Mammary epithelial cell (primary cell): ENCODE results near the gene WBP2.

Experiments
- CTCF ChIP-seq, 2 donors: IDR thresholded peaks in 1 of 2; conservative IDR thresholded peaks in 1 of 2; 2 replicates each; pipeline ENCODE4 v1.5.1; 2011 to 2012; ENCODE audit warnings: inconsistent platforms in 2 of 2, low read length in 2 of 2, mild to moderate bottlenecking in 2 of 2, control low read depth in 1 of 2, low read depth in 1 of 2; ENCODE audit not compliant: insufficient read depth in 1 of 2; ENCODE audit errors: extremely low read depth in 1 of 2
- EZH2 ChIP-seq: IDR thresholded peaks from 2 replicates; pipeline ENCODE4 v1.6.1; 2012; ENCODE audit warnings: low read length, inconsistent platforms, borderline replicate concordance

DNA sequence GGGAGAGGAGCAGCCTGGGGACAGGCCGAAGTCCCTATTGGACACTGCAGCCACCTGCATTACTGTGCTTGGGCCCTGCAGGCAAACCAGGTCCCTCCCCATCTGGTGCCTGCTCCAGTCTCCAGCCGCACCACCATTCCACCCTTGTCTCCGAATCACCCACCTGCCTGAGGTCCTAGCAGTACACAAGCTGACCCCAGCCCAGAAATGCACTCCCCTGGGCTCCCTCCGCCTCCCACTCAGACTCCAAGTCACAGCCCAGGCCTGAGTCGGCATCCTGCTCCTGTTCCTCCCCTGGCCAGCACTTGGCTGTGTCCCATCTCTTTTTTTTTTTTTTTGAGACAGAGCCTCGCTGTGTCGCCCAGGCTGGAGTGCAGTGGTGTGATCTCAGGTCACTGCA lies 17.2 kb downstream of the WBP2 start:
- TF ChIP-seq CTCF (conservative IDR thresholded peaks at IDR 0.05 in 1 of 2, IDR thresholded peaks at IDR 0.05 in 1 of 2; ENCODE audit: extremely low read depth in 1 of 2, insufficient read depth in 1 of 2, low read depth in 1 of 2, low read length in 2 of 2) (no peak), EZH2 (no peak)
